Measurements from ENCODE around the gene GRID1. TPM values are rescaled to one million over a fixed set of nuclear protein-coding genes. Genes with fewer than 3 reads are reported as not detected.

The GRID1 gene
- polyA plus RNA-seq, 1 donor (not counting 4 experiments of a cell fraction or from before 2014, with no cell fraction given), result 0.01 TPM

GRCh38 chr10:86057708-86058107, 308.9 kb downstream of the GRID1 start:
- TF ChIP-seq EZH2 (IDR thresholded peaks at IDR 0.05; ENCODE audit: low read length) (no peak), CTCF (optimal IDR thresholded peaks at IDR 0.05 in 1 of 3, IDR thresholded peaks at IDR 0.05 in 1 of 3, conservative IDR thresholded peaks at IDR 0.05 in 1 of 3; ENCODE audit: extremely low read depth in 1 of 3, insufficient read depth in 2 of 3, low read length in 3 of 3) (no peak)
- FAIRE-seq, result no peak
- Histone ChIP-seq H3K79me2 (ENCODE audit: control insufficient read depth, insufficient read depth, low read length) (no peaks in the 10 kb centered on the region), H3K4me3 (ENCODE audit: control insufficient read depth in 2 of 3, extremely low read depth in 1 of 3, insufficient read depth in 2 of 3, low read depth in 1 of 3, low read length in 3 of 3) (no peak overlapping the region), H3K4me2 (ENCODE audit: control insufficient read depth, extremely low read depth, insufficient read depth, low read depth, low read length) (no peak overlapping the region), H3K27ac (ENCODE audit: control insufficient read depth, insufficient read depth, low read length) (no peak overlapping the region), H3K4me1 (ENCODE audit: control insufficient read depth, extremely low read depth, insufficient read depth, low read length) (no peaks in the 10 kb centered on the region), H3K27me3 (ENCODE audit: control insufficient read depth, extremely low read depth, insufficient read depth, low read length) (no peaks in the 10 kb centered on the region), H2AFZ (ENCODE audit: control insufficient read depth, low read length) (no peak overlapping the region), H3K9me1 (ENCODE audit: control insufficient read depth, extremely low read depth, insufficient read depth, low read length) (no peaks in the 10 kb centered on the region), H3K9ac (ENCODE audit: control insufficient read depth, extremely low read depth, insufficient read depth, low read length) (no peak overlapping the region), H3K9me3 (ENCODE audit: control insufficient read depth, low read depth, low read length) (no peaks in the 10 kb centered on the region), H4K20me1 (ENCODE audit: control insufficient read depth, extremely low read depth, insufficient read depth, low read length) (no peaks in the 10 kb centered on the region), H3K36me3 (ENCODE audit: control insufficient read depth in 2 of 2, extremely low read depth in 1 of 2, insufficient read depth in 2 of 2, low read length in 2 of 2) (no peaks in the 10 kb centered on the region)
- DNase-seq (ENCODE audit: low read depth, low spot score), result no peak
- dilution Hi-C loops (cut with MboI; ENCODE audit: extremely low pct_ligation_motif_present, low sequenced_read_pairs), result no loop called here

GRCh38 chr10:86056672-86057071, 309.9 kb downstream of the GRID1 start:
- dilution Hi-C loops (cut with MboI; ENCODE audit: extremely low pct_ligation_motif_present, low sequenced_read_pairs), result no loop called here
- DNase-seq (ENCODE audit: low read depth, low spot score) (no peak), FAIRE-seq (no peak)
- no peak for TF ChIP-seq EZH2 (IDR thresholded peaks at IDR 0.05; ENCODE audit: low read length)
- TF ChIP-seq CTCF (optimal IDR thresholded peaks at IDR 0.05 in 1 of 3, IDR thresholded peaks at IDR 0.05 in 1 of 3, conservative IDR thresholded peaks at IDR 0.05 in 1 of 3; ENCODE audit: extremely low read depth in 1 of 3, insufficient read depth in 2 of 3, low read length in 3 of 3), result no peak
- no peaks in the 10 kb centered on the region for H3K9me1 ChIP-seq (ENCODE audit: control insufficient read depth, extremely low read depth, insufficient read depth, low read length)
- H3K4me2 ChIP-seq (ENCODE audit: control insufficient read depth, extremely low read depth, insufficient read depth, low read depth, low read length), result no peak overlapping the region
- H3K27me3 ChIP-seq (ENCODE audit: control insufficient read depth, extremely low read depth, insufficient read depth, low read length), result no peaks in the 10 kb centered on the region
- no peak overlapping the region for H3K9ac ChIP-seq (ENCODE audit: control insufficient read depth, extremely low read depth, insufficient read depth, low read length)
- H3K79me2 ChIP-seq (ENCODE audit: control insufficient read depth, insufficient read depth, low read length), result no peaks in the 10 kb centered on the region
- H4K20me1 ChIP-seq (ENCODE audit: control insufficient read depth, extremely low read depth, insufficient read depth, low read length), result no peaks in the 10 kb centered on the region
- no peaks in the 10 kb centered on the region for H3K36me3 ChIP-seq (ENCODE audit: control insufficient read depth in 2 of 2, extremely low read depth in 1 of 2, insufficient read depth in 2 of 2, low read length in 2 of 2)
- H3K27ac ChIP-seq (ENCODE audit: control insufficient read depth, insufficient read depth, low read length), result no peak overlapping the region
- H3K4me3 ChIP-seq (ENCODE audit: control insufficient read depth in 2 of 3, extremely low read depth in 1 of 3, insufficient read depth in 2 of 3, low read depth in 1 of 3, low read length in 3 of 3), result no peak overlapping the region
- no peaks in the 10 kb centered on the region for H3K4me1 ChIP-seq (ENCODE audit: control insufficient read depth, extremely low read depth, insufficient read depth, low read length)
- no peaks in the 10 kb centered on the region for H3K9me3 ChIP-seq (ENCODE audit: control insufficient read depth, low read depth, low read length)
- no peak overlapping the region for H2AFZ ChIP-seq (ENCODE audit: control insufficient read depth, low read length)
